ENCODE results near the gene SCLT1. TPM values are rescaled to one million over a fixed set of nuclear protein-coding genes. Genes with fewer than 3 reads are reported as not detected.

SCLT1 gene
- total and polyA plus RNA-seq, 2 donors (not counting 1 experiment from before 2014, with no cell fraction given): 3.5 to 27.2 TPM

DNA sequence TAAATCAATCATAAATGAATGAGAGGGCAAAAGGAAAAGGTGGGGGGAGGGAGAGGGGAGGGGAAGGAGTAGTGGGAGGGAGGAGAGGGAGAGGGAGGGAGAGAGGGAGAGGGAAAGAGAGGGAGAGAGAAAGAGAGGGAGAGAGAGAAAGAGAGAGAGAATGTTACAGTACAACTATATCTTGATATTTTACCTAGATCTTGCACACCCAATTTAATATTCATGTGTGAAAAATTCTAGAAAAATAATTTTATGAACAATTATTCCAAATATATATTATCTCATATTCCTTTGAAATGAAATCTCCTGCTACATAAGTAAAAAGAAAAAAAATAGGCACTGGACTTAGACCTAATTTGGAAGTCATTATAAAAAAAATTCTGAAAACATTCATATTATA is 120.0 kb downstream of the SCLT1 start:
- no peak overlapping the region for H3K4me3 Mint-ChIP-seq
- H4K20me1 ChIP-seq (ENCODE audit: control insufficient read depth, insufficient read depth, low read length, poor library complexity, severe bottlenecking): no peaks in the 10 kb centered on the region
- no peak overlapping the region for H3K27ac ChIP-seq (ENCODE audit: low read length in 2 of 2)
- H3K27ac Mint-ChIP-seq: no peak overlapping the region
- ATAC-seq (ENCODE audit: low read depth) (no peak), DNase-seq (no peak)
- no peak overlapping the region for H3K9ac ChIP-seq (ENCODE audit: low read length)
- no peak overlapping the region for H3K4me2 ChIP-seq (replicated peaks; ENCODE audit: low read depth, low read length, poor library complexity, severe bottlenecking)
- H3K27me3 ChIP-seq (replicated peaks in 1 of 4; ENCODE audit: control extremely low read depth in 1 of 4, control insufficient read depth in 3 of 4, insufficient read depth in 4 of 4, low read length in 3 of 4): no peaks in the 10 kb centered on the region
- intact Hi-C loops (cut with micrococcal nuclease): no loop called here
- no peaks in the 10 kb centered on the region for H3K27me3 Mint-ChIP-seq
- no peak overlapping the region for H2AFZ ChIP-seq (ENCODE audit: insufficient read depth, low read depth, low read length, poor library complexity, severe bottlenecking)
- ChIA-PET POLR2A (no interaction called here), CTCF (no interaction called here)
- TF ChIP-seq CTCF (IDR thresholded peaks at IDR 0.05): no peak
- no peak for TF ChIP-seq EZH2 (IDR thresholded peaks at IDR 0.05; ENCODE audit: borderline replicate concordance, insufficient read depth, low read depth, low read length, poor library complexity, severe bottlenecking)
- no peaks in the 10 kb centered on the region for H3K4me1 ChIP-seq (ENCODE audit: control insufficient read depth in 2 of 2, insufficient read depth in 2 of 2, low read length in 2 of 2)
- no peaks in the 10 kb centered on the region for H3K4me1 Mint-ChIP-seq
- no peaks in the 10 kb centered on the region for H3K9me3 ChIP-seq (ENCODE audit: control extremely low read depth in 1 of 3, control insufficient read depth in 2 of 3, insufficient read depth in 1 of 3, low read length in 2 of 3)
- H3K79me2 ChIP-seq (ENCODE audit: control insufficient read depth, insufficient read depth, low read length): no peaks in the 10 kb centered on the region
- no peak overlapping the region for H3K4me3 ChIP-seq (ENCODE audit: control extremely low read depth in 1 of 5, extremely low read depth in 1 of 5, insufficient read depth in 1 of 5, low read depth in 2 of 5, low read length in 4 of 5)
- H3K9me3 Mint-ChIP-seq (ENCODE audit: insufficient read depth): no peaks in the 10 kb centered on the region
- peaks cover 1 to 3% of the 10 kb centered on the region in 2 experiments for H3K36me3 ChIP-seq (replicated peaks in 1 of 2; ENCODE audit: control extremely low read depth in 1 of 2, control insufficient read depth in 1 of 2, extremely low read depth in 1 of 2, insufficient read depth in 2 of 2, low read length in 1 of 2)

GRCh38 chr4:128961405-128961804 is 131.9 kb downstream of the SCLT1 start:
- Mint-ChIP-seq H3K4me1 (peaks cover 20% of the 10 kb centered on the region), H3K4me3 (no peak overlapping the region), H3K27me3 (no peaks in the 10 kb centered on the region), H3K9me3 (ENCODE audit: insufficient read depth) (no peaks in the 10 kb centered on the region), H3K27ac (no peak overlapping the region)
- H3K4me1 ChIP-seq (ENCODE audit: control insufficient read depth in 2 of 2, insufficient read depth in 2 of 2, low read length in 2 of 2): peaks cover 10 to 13% of the 10 kb centered on the region in 2 donors
- no peaks in the 10 kb centered on the region for H3K36me3 ChIP-seq (replicated peaks in 1 of 2; ENCODE audit: control extremely low read depth in 1 of 2, control insufficient read depth in 1 of 2, extremely low read depth in 1 of 2, insufficient read depth in 2 of 2, low read length in 1 of 2)
- no peak overlapping the region for H2AFZ ChIP-seq (ENCODE audit: insufficient read depth, low read depth, low read length, poor library complexity, severe bottlenecking)
- no peak for DNase-seq
- no peaks in the 10 kb centered on the region for H3K27me3 ChIP-seq (replicated peaks in 1 of 4; ENCODE audit: control extremely low read depth in 1 of 4, control insufficient read depth in 3 of 4, insufficient read depth in 4 of 4, low read length in 3 of 4)
- ChIA-PET POLR2A (no interaction called here), CTCF (no interaction called here)
- no peak for TF ChIP-seq EZH2 (IDR thresholded peaks at IDR 0.05; ENCODE audit: borderline replicate concordance, insufficient read depth, low read depth, low read length, poor library complexity, severe bottlenecking)
- no peak for TF ChIP-seq CTCF (IDR thresholded peaks at IDR 0.05)
- H3K9me3 ChIP-seq (ENCODE audit: control extremely low read depth in 1 of 3, control insufficient read depth in 2 of 3, insufficient read depth in 1 of 3, low read length in 2 of 3): no peaks in the 10 kb centered on the region
- ATAC-seq (ENCODE audit: low read depth): no peak
- no peak overlapping the region for H3K9ac ChIP-seq (ENCODE audit: low read length)
- no peaks in the 10 kb centered on the region for H3K79me2 ChIP-seq (ENCODE audit: control insufficient read depth, insufficient read depth, low read length)
- H3K4me2 ChIP-seq (replicated peaks; ENCODE audit: low read depth, low read length, poor library complexity, severe bottlenecking): no peak overlapping the region
- intact Hi-C loops (cut with micrococcal nuclease): no loop called here
- H4K20me1 ChIP-seq (ENCODE audit: control insufficient read depth, insufficient read depth, low read length, poor library complexity, severe bottlenecking): no peaks in the 10 kb centered on the region
- H3K4me3 ChIP-seq (ENCODE audit: control extremely low read depth in 1 of 5, extremely low read depth in 1 of 5, insufficient read depth in 1 of 5, low read depth in 2 of 5, low read length in 4 of 5): no peak overlapping the region
- no peak overlapping the region for H3K27ac ChIP-seq (ENCODE audit: low read length in 2 of 2)

Data from B cell (primary cell).